NCI-H1105 treated with DMSO at 0.1 percent for 48 hours (cell line): ENCODE results near the gene LRGUK.

Source experiments
- DNase-seq: peaks from one replicate; lab custom pipeline; 2025; lab: John Stamatoyannopoulos, UW

The LRGUK gene

GRCh38 chr7:134126146-134126545 lies 994 bp upstream of the LRGUK start:
- DNase-seq, result no peak

DNA sequence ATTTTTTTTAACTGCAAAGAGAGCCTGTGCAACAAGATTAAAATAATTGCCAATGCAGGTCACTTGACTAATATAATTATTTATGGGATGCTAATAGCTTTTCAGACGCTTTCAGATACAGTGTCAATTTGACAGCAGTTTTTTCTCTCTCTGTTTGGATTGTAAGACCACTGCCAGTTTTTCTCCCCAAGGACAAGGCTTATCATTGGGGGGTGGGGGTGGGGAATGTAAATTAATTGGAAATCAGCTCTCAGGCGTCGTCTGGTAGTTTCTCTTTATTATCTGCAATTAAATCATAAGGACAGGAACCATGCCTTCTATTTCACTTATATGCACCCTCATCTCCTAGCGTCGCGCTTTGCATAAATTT lies 559 bp upstream of the LRGUK start:
- no peak for DNase-seq

DNA sequence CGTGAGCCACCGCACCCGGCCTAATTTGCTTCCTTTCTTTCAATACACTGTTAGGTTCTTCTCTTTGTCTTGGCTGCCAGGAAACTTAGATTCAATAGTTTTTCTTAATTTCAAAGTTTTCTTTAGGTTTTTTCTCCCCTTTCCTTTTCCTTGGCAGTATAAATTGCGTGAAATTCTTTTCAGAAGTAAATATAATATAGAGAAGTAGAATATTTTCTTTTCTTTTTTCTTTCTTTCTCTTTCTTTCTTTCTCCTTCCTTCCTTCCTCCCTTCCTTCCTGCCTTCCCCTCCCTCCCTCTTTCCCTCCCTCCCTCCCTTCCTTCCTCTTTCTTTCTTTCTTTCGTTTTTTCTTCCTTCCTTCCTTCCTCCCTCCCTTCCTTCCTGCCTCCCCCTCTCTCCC lies 1.7 kb downstream of the LRGUK start:
- DNase-seq, result no peak

DNA sequence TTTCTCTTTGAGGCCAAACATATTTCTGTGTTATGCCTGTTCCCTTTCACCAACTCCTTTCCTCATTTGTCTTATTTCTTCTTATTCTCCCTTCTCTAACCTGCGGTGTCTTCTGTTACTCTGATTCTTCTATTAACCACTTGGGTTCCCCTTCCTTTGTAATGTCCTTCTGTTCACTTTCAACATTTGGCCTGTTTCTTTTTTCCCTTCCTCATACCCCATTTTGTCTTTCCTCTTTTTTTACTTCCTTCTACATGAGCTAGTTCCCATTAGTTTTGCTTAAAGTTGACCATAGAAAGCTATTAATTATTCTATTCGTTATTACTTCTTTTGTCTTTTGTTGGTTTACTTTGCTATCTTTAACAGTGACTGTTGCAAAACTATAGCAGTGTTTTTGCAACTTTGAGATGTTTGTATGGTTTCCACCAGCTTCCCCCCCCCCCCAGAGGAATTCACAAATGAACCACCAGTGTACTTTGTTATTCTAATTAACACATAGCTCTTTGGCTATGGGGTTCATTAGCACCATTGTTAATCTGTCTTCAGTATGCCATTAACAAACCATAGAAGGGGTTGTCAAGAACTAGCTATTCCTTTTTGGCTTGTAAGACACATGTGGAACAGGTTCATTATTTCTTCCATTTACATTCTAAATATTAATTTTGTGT lies 2.9 kb downstream of the LRGUK start:
- no peak for DNase-seq

GRCh38 chr7:134134004-134134403 lies 6.9 kb downstream of the LRGUK start:
- no peak for DNase-seq

GRCh38 chr7:134140889-134141867 lies 14.0 kb downstream of the LRGUK start:
- DNase-seq, result no peak

GRCh38 chr7:134141868-134142264 lies 14.7 kb downstream of the LRGUK start:
- DNase-seq, result no peak

DNA sequence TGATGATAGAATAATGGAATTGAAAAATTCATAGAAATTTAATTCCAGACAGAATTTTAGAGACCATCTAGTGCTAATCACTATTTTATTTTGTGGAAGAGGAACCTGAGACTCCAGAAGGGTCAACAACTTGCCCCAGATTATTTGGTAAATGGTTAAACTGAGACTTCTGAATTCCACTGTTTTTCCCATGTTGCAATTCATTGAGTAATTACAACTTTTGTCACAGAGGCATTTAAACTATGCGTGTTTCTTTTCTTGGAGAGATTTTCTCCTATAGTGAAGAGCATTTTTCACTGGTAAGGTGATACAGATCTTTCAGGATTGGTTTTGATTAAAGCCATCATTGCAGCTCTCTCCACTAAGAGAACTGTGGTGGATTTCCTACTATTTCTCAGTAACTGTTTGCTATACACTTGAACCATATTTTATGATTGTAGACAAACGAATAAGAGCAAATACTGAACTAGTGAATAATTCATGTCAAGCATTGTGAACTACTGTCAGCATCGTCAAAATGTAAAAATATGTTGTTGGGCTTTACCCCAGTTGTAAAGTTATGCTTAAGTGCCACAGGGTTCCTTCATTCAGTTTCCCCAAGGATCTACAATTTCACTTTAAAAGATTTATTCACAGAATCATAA lies 26.5 kb downstream of the LRGUK start:
- DNase-seq, result no peak

GRCh38 chr7:134154581-134155130 lies 27.5 kb downstream of the LRGUK start:
- no peak for DNase-seq

- DNase-seq, result no peak
Observed at GRCh38 chr7:134155206-134155605, 28.1 kb downstream of the LRGUK start.

DNA sequence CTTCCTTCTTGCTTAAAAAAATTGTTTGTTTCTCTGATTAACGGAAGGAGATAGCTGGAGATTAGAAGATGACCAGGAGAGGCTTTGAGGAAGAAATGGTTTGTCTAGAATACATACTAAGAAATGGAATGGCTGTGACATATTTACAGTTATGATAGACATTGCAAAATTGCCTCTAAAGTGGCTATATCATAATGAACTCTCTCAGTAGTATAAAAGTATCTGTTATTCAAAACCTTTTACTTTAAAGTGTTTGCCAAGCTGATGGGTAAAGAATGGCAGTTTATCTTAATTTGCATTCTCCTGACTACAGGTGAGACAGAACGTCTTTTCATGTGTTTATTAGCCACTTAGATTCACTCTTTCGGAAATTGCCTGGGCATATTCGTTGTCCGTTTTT lies 28.7 kb downstream of the LRGUK start:
- peak; percentile 77 for DNase-seq

DNA sequence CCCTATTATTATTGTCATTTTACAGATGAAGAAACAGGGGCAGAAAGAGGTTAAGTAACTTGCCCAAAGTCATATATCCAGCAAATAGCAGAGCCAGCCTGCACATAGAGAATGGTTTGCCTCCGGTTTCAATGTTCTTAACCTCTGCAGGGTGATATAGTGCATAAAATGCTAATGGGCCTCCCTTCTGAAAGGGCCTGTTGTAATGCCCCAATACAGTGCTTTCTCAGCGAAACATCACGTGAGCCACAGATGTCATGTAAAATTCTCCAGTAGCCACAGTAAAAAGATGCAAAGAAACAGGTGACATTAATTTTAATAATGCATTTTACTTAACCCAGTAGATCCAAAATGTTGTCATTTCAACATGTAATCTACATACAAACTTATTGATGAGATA lies 38.1 kb downstream of the LRGUK start:
- DNase-seq, result no peak

DNA sequence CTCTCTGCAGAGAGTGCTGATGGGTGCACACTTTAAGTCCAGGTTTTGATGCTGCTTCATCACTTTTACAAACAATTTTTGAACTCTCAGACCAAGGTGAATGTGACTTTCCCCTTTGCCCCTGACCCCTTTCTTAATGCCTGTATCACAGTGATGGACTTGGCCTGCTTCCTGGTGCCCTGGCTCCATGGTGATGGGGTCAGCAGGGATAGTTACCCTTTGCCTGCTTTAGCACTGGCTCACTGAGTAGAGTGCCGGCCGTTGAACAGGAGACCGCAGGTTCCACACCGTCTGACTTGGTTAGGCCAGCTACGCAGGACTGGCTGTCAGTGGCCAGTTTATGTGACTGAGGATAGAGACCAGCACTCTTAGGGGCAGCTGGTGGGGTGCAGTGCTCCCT lies 40.1 kb downstream of the LRGUK start:
- no peak for DNase-seq

GRCh38 chr7:134167841-134168240 lies 40.7 kb downstream of the LRGUK start:
- DNase-seq, result no peak

GRCh38 chr7:134174795-134175261 lies 47.7 kb downstream of the LRGUK start:
- no peak for DNase-seq

- DNase-seq, result no peak
Observed at GRCh38 chr7:134175334-134176036, 48.3 kb downstream of the LRGUK start.

GRCh38 chr7:134176037-134176350 lies 48.9 kb downstream of the LRGUK start:
- DNase-seq, result no peak

DNA sequence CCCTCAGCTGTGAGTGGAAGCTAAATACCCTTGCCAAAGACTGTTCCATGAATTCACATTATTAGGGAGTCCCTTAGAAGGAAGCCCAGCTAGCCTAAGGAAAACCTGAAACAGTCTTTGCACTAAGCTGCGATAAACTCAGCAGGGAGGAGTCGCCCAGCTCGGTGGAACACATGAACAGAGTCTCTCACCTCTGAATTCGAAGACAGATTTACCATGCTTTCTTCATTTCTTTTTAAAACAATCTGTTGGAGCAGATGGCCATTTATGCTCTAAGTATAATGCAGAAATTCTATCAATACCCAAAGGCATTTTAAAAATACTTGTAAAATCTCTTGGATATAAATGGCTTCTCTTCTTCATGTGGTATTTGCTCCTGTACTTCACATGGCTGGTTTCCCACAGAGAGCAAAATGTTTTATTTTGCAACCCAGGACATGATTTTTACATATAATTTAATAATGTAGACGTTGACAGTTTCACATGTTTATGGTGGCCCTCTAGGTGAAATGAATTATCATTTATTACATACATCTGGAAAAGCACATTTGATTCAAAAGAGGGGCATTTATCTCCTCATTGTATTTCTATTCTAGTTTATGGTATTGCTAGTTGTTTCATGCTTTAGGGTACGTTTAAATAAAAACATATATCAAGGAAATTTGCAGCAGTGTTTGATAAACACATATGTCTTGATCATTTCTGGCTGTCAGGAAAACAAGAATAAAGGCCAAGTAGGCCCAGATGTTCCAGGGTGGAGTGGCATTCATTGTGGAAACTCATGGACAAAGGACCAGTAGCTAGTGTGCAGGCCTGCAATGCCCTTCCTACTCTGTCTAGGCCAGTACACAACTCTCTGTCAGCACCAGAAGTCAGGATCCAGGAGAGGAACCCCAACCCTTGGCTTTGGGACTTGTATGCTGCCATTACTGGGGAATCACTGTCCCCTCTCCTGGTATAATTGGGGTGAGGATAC lies 52.2 kb downstream of the LRGUK start:
- no peak for DNase-seq

- DNase-seq, result no peak
Observed at GRCh38 chr7:134180376-134180775, 53.2 kb downstream of the LRGUK start.

- no peak for DNase-seq
Observed at GRCh38 chr7:134182078-134182477, 54.9 kb downstream of the LRGUK start.

- no peak for DNase-seq
Observed at GRCh38 chr7:134184767-134185166, 57.6 kb downstream of the LRGUK start.
